Measurements from ENCODE around the gene HSD17B2.
"Not testable (repeated sequence)": the region's sequence is repeated elsewhere in the genome, so short reads cannot be mapped to it uniquely, and the experiment has no call there.

Gene HSD17B2

DNA sequence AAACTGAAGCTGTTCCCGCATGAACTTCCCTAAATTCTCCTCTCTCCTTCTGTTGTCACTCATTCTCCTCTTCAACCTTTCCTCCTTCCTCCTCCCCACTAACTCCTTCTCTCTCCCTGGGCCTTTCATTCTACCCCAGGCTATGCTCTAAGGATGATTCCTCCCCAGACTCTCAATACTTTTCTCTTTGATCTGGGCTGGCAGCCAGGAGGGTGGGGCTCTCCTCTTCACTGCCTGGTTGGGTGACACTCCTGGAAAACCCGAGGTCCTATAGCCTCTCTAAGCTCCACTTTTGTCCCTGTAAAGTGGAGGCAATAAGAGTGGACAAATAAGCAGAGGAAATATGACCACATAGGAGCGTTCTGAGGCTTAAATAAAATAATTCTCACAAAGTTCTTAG, 46.2 kb downstream of the HSD17B2 start:
- no peak for DNase-seq (ENCODE audit: low spot score)

DNA sequence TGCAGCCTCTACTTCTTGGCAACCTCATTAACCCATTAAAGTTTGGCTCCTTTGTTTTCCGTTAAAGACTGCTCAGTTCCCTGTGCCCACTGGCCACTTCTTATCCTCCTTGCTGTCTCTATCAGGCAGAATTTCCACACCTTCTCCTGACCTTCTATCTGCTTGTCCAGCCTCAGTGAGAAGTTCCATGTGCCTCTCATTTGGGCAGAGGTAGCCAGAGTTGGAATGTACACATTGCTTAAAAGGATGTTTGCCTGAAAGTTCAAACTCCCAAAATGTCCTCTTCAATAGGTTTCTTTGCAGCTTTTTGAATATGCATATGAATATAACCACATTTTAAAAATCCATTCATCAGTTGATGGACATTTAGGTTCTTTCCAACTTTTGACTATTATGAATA, 47.0 kb downstream of the HSD17B2 start:
- no peak for DNase-seq (ENCODE audit: low spot score)

DNA sequence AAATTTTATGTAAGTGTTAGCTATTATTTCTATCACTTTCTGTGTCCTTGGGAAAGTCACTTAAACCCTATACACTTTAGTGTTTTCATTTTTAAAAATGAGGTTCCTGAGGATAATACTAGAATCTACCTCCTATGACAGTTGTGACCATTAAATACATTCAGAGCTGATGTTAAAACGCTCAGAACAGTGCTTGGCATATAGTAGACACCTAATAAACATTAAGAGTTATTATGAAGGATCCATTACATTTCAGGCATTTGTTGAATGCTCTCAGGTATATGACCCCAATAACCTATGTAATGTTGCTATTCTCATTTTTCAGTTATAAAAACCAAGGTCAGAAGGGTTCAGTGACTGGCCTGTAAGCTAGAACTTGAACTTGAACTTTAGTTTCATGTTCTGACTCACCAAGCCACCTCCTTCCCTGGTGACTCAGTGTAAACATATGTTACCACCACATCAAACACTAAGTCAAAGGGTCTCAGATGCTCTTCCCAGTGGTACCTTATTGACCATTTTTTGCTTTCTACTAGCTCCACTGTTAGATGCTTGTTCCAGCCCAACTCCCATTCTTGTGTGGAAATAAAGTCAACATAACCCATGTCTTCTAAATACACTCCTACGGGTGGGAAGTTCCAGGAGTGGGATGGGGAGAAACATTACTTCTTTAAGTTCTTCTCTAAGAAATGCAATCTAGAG, 47.6 kb downstream of the HSD17B2 start:
- peak; percentile 66 for DNase-seq (ENCODE audit: low spot score)

DNA sequence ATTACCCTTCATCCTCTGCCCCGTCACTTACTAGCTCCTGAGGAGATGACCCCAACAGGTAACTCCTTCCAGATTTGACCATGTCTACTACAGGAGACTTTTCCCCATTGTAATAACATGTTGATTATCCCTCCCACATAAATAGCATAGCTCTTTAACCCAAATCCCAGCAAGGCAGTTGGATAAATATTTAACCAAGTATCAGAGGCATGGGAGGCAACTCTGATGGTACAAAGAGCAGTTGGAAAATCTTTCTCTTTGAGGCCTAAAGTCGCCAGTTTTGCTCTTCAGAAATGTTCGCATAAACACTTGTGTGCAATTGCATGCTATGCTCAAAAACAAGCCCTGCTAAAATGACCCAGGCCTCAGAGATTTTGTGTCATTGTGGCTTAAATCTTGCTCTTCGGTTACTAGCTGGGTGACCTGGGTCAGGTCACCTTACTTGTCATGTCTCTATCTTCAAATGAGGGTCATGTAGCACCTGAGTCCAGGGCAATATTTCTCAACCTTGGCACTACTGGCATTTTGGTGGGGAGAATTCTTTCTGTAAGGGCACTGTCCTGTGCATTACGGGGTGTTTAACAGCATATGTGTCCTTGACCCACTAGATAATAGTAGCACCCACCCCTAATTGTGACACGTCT, 48.8 kb downstream of the HSD17B2 start:
- DNase-seq (ENCODE audit: low spot score): no peak

DNA sequence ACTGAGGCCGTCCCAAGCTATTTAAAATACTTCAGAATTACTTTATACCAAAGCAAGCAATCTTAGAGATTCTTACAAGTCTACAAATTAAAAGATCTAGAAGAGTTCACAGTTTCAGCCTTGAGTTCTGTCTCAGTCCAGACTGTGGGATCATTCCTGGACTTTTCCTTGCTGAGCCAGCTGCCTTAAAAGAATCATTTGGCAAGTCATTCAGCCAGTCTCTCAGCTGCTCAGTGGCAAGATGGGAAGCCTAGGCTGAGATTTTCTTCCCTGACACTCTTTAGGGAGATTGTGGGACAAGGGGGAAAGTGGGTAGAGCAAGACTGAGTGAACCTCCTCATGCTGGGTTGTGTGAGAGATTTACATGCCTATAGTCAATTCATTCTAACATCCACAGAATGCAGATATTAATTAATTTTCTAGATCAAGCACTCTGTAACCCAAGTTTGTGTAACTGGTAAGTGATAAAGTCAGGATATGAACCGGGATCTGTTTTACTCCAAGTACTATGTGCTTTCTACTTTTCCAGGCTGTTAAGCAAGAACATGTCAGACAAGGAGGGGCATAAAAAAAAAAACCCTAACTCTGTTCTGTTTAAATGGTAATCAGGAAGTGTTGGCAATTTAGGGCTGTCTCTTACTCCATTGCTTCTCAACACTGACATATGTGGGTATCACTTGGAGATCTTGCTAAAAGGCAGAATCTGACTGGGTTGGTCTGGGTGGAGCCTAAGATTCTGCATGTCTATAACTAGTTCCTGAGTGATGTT, 50.1 kb downstream of the HSD17B2 start:
- no peak for DNase-seq (ENCODE audit: low spot score)

DNA sequence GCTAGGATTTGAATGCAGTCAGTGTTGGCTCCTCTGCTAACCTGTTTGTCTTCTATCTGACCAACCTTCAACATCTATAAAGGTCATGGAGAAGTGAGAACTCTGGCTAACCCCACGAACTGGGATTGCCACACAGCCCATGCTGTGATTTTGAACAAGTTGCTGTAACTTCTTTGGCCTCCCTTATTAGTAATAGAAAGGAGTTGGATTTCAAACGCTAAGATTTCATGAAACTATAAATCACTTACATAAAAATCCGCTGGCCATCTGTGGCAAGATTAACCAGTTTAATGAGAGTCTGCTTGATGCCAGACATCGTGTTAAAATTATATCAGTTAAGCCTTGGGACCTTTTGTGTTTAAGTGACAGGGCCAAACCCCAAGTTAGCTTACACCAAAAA, 53.4 kb downstream of the HSD17B2 start:
- no peak for DNase-seq (ENCODE audit: low spot score)

DNA sequence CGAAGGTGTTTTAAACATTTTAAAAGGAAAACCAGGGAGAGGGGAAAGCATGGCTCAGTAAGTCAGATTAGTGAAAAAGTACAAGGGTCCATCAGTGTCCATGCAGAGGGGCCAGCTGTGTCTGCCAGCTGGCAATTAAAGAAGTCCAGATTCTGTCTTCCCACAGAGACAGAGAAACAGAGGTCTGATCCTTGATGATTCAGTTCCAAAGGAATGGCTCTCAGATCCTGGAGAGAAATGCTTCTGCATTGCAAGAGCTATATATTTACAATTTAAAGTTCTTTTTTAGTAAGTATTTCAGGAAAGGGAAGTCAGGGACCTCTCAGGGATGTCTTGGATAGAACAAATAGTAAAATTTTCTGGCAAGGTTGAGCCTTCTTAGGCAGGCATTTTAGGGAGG, 56.2 kb downstream of the HSD17B2 start:
- peak; percentile 40 for DNase-seq (ENCODE audit: low spot score)

DNA sequence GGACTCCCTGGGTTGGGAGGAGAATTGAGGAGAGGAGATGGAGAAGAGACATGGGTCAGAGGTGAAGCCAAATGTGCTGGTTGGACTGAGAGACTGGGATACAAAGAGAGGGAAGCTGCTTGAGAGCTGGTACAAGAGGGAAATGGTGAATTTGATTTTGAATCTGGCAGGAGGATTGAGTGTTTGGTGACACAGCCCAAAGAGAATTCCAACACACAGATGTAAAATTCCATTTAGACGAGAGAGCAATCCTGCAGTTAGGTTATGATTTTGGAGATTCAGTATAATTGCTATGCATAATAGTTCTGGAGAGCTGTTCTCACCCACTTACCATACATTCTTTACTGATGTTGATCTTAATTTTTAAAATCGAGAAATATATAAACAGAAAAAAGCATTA, 57.7 kb downstream of the HSD17B2 start:
- peak; percentile 47 for DNase-seq (ENCODE audit: low spot score)

DNA sequence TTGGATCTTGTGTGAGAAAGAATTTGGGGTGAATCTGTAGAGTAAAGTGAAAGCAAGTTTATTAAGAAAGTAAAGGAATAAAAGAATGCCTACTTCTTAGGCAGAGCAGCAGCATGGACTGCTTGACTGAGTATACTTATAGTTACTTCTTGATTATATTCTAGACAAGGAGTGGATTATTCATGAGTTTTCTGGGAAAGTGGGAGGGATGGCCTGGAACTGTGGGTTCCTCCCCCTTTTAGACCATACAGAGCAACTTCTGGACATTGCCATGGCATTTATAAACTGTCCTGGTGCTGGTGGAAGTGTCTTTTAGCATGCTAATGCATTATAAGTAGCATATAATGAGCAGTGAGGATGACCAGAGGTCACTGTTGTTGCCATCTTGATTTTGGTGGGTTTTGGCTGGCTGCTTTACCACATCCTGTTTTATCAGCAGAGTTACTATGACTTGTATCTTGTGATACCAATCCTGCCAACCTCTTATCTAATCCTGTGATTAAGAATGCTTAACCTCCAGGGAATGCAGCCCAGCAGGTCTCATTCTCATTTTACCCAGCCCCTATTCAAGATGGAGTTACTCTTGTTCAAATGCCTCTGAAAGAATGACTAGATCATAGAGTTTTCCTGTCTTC, 58.7 kb downstream of the HSD17B2 start:
- DNase-seq (ENCODE audit: low spot score): peak; percentile 61

DNA sequence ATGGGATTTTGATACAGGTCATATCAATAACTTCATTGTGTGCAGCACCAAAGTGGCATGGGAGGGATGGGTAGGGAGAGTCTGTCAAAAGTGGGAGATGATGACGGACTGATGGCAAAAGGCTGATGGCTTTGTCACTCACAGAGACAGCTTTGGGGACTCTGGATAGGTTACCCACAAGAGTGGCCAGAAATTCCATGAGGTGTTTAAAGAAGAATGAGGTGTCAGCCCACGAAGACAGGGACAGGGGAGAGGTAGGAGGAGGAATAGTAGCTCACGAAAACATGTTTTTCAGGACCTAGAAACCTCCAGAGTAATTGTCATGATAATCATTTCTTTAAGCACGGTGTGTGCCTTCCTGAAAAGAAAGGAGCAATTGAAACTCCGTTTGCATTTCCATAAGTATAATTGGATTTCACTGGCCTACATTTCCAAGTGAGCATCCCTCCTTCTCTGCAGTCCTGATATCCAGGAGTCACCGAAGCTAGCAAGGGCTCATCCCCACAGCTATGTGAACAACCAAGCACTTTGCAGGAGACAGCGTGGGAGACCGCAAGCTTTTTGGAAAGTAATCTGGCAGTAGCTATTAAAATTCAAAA, 60.0 kb downstream of the HSD17B2 start:
- no peak for DNase-seq (ENCODE audit: low spot score)

DNA sequence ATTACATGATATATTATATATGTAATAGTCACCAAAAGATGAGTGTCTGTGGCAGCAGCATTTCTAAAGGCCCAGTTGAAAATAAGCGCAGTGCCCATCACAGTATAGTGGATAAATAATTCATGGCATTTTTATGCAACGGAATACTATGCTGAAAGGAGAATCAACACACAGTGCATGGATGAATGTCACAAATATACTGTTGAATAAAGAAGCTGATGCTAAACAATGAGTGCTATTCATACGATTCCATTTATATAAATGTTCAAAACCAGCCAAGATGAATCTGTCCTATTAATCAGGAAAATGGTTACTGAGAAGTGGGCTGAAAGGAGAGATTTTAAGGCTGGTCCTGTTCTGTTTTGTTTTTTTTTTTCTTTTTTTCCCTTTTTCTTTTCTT, 61.6 kb downstream of the HSD17B2 start:
- no peak for DNase-seq (ENCODE audit: low spot score)

DNA sequence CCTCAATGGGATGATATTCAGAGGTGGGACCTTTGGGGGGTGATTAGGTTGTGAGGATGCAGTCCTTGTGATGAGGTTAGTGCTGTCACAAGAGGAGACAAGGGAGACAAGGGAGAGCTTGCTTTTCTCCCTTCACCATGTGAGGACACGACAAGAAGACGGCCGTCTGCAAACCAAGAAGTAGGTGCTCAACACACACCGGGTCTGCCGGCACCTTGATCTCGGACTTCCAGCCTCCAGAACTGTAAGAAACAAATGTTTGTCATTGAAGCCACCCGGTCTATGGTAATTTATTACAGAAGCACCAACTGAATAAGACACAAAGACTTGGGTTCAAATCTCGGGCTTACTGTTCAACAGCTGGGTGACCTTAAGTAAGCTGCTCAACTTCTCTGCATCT, 70.1 kb downstream of the HSD17B2 start:
- no peak for DNase-seq (ENCODE audit: low spot score)

DNA sequence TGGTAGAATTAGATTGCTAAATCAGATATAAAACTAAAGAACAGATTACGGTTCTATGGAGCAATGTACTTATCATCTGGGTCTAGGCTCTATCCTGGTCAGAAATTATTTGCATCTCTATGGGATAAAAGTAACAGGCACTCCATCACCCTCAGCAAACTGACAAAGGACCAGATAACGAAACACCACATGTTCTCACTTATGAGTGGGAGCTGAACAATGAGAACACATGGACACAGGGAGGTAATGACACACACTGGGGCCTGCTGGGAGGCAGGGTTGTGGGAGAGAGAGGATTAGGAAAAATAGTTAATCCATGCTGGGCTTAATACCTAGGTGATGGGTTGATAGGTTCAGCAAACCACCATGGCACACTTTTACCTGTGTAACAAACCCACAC, 73.0 kb downstream of the HSD17B2 start:
- no peak for DNase-seq (ENCODE audit: low spot score)

DNA sequence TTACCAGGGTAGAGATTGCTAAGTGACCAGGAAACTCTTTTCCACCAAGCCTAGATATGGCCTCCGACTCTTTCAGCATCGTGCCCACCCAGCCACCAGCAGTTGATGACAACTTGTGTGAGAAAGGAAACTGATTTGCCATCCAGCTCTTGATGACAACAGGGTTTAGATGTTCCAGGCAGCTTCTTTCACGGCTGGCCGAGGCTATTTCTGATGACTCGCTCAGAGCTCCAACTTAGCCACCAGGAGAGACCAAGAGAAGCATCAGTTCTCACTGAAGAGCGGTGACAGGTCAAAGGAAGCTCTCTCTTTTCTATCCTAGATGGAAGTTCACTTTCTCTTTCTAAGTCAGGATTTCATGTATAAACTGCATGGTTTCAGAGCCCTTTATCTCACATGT, 73.7 kb downstream of the HSD17B2 start:
- peak; percentile 73 for DNase-seq (ENCODE audit: low spot score)

DNA sequence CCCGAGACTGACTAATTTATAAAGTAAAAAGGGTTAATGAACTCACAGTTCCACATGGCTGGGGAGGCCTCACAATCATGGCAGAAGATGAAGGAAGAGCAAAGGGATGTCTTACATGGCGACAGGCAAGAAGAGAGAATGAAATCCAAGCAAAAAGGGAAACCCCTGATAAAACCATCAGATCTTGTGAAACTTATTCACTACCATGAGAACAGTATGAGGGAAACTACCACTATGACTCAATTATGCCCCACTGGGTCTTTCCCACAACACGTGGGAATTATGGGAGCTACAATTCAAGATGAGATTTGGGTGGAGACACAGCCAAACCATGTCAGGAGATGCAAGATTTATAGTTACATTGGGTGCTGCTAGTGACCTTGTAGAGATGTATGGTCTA, 74.2 kb downstream of the HSD17B2 start:
- not testable (repeated sequence) for DNase-seq (ENCODE audit: low spot score)

DNA sequence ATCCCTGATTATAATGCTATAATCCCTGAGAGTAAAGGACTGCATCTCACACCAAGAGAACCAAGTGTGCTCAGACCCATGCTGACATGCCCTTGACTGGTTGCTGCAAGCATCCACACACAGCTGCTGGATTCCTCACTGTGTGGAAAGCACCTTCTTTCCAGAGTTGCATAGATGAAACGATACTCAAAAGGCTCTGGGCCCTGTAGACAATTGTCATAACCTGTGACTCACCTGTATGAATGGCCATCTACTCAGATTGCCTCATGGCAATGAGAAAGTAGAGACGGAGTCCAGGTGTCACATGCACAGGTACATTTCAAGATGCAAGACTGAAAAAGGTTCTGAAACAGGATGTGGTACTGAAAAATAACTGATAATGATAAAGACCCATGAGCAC, 76.9 kb downstream of the HSD17B2 start:
- DNase-seq (ENCODE audit: low spot score): peak; percentile 32

DNA sequence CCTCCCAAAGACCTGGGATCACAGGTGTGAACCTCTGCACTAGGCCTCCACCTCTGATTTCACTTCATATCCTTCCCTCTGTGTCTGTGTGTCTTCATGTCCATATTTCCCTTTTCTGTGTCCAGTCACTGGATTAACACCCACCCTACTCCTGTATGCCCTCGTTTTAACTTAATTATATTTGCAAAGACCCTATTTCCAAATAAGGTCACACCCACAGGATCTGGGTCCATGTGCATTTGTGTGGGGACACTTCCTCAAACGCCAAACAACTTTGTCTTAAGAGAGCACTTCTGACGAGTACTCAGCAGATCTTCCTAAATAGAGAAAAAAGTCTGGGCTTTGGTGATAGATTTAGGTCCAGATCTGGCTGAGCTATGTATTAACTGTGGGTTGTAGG, 78.7 kb downstream of the HSD17B2 start:
- no peak for DNase-seq (ENCODE audit: low spot score)

DNA sequence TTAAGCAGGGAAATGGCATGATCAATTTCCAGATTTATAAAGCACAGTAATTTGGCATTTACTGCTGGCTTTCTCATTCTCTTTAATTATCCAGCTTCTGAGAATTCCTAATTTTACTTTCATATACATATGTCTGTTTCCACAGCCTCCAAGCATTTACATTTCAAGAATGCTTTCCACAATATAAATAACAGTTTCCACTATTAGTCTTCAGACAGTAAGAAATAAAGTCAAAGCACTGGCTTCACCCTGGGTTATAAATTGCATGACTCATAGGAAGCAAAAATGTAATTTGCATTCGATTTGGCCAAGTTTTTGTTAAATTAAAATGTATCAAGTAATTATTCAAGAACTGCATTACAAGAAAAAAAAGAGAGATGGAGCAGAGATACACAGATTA, 81.5 kb downstream of the HSD17B2 start:
- DNase-seq (ENCODE audit: low spot score): no peak

DNA sequence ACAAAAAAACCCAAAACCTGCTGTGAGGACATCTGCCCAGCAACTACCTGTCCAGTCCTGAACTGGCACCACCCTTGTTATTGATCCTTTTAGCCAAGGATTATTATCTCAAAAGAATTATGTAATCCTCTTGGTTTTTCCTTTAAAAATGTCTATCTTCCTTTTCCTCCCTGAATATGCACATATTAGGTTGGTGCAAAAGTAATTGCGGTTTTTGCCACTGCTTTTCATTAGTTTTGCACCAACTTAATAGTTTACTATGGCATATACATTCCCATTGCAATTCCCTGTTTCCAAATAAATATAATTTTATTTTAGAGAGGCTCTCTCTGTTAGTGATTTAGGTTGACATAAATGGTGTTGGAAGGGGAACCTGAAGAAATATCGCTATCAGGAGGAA, 83.7 kb downstream of the HSD17B2 start:
- DNase-seq (ENCODE audit: low spot score): no peak

DNA sequence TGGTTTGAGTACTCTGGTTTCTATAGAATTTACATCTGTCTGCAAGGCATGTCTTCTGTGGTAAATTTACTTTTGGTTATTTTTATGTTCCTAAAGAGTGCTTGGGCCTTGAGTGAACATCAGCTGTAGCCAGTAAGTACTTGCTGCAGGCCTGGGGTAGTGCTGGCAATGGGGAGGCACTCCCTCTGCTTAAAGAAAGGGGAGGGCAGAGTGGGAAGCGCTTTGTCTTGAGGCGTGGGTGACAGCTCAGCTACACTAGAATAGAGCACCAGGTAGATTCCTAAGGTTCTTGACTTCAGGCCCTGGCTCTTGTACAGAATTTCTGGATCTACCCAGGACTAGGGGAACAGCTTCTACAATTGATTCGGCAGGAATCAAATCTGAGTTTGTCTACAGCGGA, 84.4 kb downstream of the HSD17B2 start:
- no peak for DNase-seq (ENCODE audit: low spot score)

DNA sequence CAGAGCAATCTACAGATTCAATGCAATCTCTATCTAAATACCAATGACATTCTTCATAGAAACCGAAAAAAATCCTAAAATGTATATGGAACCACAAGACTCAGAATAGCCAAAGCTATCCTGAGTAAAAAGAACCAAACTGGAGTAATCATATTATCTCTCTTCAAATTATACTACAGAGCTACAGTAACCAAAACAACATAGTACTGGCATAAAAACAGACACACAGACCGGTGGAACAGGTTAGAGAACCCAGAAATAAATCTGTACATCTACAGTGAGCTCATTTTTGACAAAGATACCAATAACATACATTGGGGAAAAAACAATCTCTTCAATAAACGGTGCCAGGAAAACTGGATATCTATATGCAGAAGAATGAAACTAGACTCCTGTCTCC, 89.6 kb downstream of the HSD17B2 start:
- DNase-seq (ENCODE audit: low spot score): no peak

DNA sequence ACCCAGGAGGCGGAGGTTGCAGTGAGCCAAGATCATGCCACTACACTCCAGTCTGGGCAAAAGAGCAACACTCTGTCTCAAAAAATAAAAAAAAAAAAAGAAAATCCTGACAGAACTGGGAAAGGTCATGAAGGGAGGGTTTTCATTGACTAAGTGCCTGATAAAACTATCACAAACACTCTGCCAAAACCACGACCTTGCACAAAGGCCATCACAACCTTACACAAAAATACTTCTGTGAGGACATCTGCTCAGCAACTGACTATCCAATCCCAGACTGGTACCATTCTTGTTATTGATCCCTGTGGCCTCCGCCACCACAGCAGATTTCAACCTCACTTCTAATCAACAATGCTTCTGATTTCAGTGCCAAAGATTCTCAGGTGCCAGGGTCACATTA, 94.8 kb downstream of the HSD17B2 start:
- DNase-seq (ENCODE audit: low spot score): no peak
